GM12878 (cell line): Measurements from ENCODE around the gene TNNC2. TPM values are rescaled to one million over a fixed set of nuclear protein-coding genes. Genes with fewer than 3 reads are reported as not detected.

Experiments
- ATF2 ChIP-seq: IDR thresholded peaks from 2 replicates; pipeline ENCODE4 v1.6.1; 2012; ENCODE audit warnings: low read length, inconsistent platforms
- BCL3 ChIP-seq: IDR thresholded peaks from 2 replicates; pipeline ENCODE4 v1.6.1; 2011; ENCODE audit warnings: borderline replicate concordance, low read depth, mild to moderate bottlenecking, moderate library complexity, low read length; ENCODE audit not compliant: insufficient read depth, poor library complexity, severe bottlenecking
- BCLAF1 ChIP-seq: fragments of 450-650 bp; IDR thresholded peaks from 2 replicates; pipeline ENCODE4 v1.6.1; 2017; ENCODE audit warnings: antibody characterized with exemption, mild to moderate bottlenecking, moderate library complexity
- CBFB ChIP-seq: IDR thresholded peaks from 2 replicates; pipeline ENCODE4 v1.6.1; 2016; ENCODE audit warnings: antibody characterized with exemption, low read depth
- CHD2 ChIP-seq: IDR thresholded peaks from 2 replicates; pipeline ENCODE4 v1.6.1; 2011; ENCODE audit warnings: low read depth, low read length, improper control_type of control experiment, borderline replicate concordance
- ESRRA ChIP-seq: IDR thresholded peaks from 2 replicates; pipeline ENCODE4 v1.6.1; 2012; ENCODE audit warnings: mild to moderate bottlenecking, low read length, improper control_type of control experiment
- IRF3 ChIP-seq: fragments of 450-650 bp; IDR thresholded peaks from 2 replicates; pipeline ENCODE4 v1.6.1; 2014; ENCODE audit warnings: mild to moderate bottlenecking
- IRF4 ChIP-seq: IDR thresholded peaks from 2 replicates; pipeline ENCODE4 v1.6.1; 2011; ENCODE audit warnings: low read depth, low read length
- NBN ChIP-seq: fragments of 450-650 bp; IDR thresholded peaks from 2 replicates; pipeline ENCODE4 v1.6.1; 2016
- NFYB ChIP-seq: IDR thresholded peaks from 2 replicates; pipeline ENCODE4 v1.6.1; 2011; ENCODE audit warnings: low read depth, mild to moderate bottlenecking, low read length, improper control_type of control experiment, moderate library complexity; ENCODE audit not compliant: insufficient read depth
- PAX5 ChIP-seq: IDR thresholded peaks from 2 replicates; pipeline ENCODE4 v1.6.1; 2011; ENCODE audit warnings: low read depth, low read length, borderline replicate concordance
- POU2F2 ChIP-seq: IDR thresholded peaks from 3 replicates; pipeline ENCODE4 v1.6.1; 2011; ENCODE audit warnings: low read depth, mild to moderate bottlenecking, low read length, borderline replicate concordance
- RB1 ChIP-seq: fragments of 450-650 bp; formaldehyde crosslinking; IDR thresholded peaks from 2 replicates; pipeline ENCODE4 v1.6.1; 2017; ENCODE audit warnings: mild to moderate bottlenecking, borderline replicate concordance
- SMAD5 ChIP-seq: IDR thresholded peaks from 2 replicates; pipeline ENCODE4 v1.6.1; 2016; ENCODE audit warnings: antibody characterized with exemption, low read depth
- SMARCA5 ChIP-seq: fragments of 450-650 bp; IDR thresholded peaks from 2 replicates; pipeline ENCODE4 v1.6.1; 2017; ENCODE audit warnings: mild to moderate bottlenecking
- USF1 ChIP-seq: IDR thresholded peaks from 2 replicates; pipeline ENCODE4 v1.6.1; 2011; ENCODE audit warnings: borderline replicate concordance, low read depth, mild to moderate bottlenecking, moderate library complexity, mixed read lengths, low read length; ENCODE audit not compliant: insufficient read depth; ENCODE audit errors: extremely low read length
- ZNF687 ChIP-seq: fragments of 450-650 bp; IDR thresholded peaks from 2 replicates; pipeline ENCODE4 v1.6.1; 2017; ENCODE audit warnings: mild to moderate bottlenecking, moderate library complexity
- polyA plus RNA-seq, 11 experiments: library from polyadenylated mRNA; depleted of rRNA in 4 of 11; unstranded in 6 of 11; stranded (reverse) in 5 of 11; fragments of >200 nt; fragmentation: Nextera tagmentation in 4 of 11; fragmentation: Illumina TruSeq in 1 of 11; extraction: Ambion mirVana in 4 of 11; extraction: Trizol in 1 of 11; gene quantifications; 1 replicate in 1 of 11; 2 replicates in 10 of 11; pipeline versions ENCODE4 v1.2.1 to v1.2.3, GENCODE V29; 2011 to 2016; ENCODE audit warnings: inconsistent platforms in 2 of 11, missing spikeins in 2 of 11, low read depth in 1 of 11
- total RNA-seq, 4 experiments: library from RNA; depleted of rRNA in 3 of 4; stranded (reverse); fragments of >200 nt in 3 of 4; fragmentation: Illumina TruSeq in 1 of 4; extraction: Trizol in 1 of 4; gene quantifications; 2 replicates each; pipeline versions ENCODE4 v1.2.1 to v1.2.3, GENCODE V29; 2013 to 2021

Gene TNNC2
- total and polyA plus RNA-seq, 10 of the 15 experiments (the other 5 are each of a cell fraction or from before 2014, with no cell fraction given), result 0.37 TPM; not detected in 9

- TF ChIP-seq BCL3 (no peak), RB1 (no peak), ATF2 (no peak), USF1 (peak; percentile 79), NFYB (peak; percentile 100), PAX5 (no peak), ZNF687 (no peak), POU2F2 (peak; percentile 42; the same call in 1 of the 3 replicates), SMAD5 (no peak), ESRRA (no peak), CHD2 (peak; percentile 97), IRF4 (no peak), SMARCA5 (no peak), IRF3 (peak; percentile 98), NBN (no peak), BCLAF1 (no peak), CBFB (peak; percentile 24; the same call in 1 of the 2 replicates)
Measured at GRCh38 chr20:45812157-45813005, 14.7 kb downstream of the TNNC2 start, which contains the start of gene UBE2C (continued).
